Stomach smooth muscle (tissue), 2 donors: Measurements from ENCODE around the gene KCNH8.
A peak's percentile ranks its signal among the peaks of the same experiment; 100 is the strongest.
"Not testable (repeated sequence)": the region's sequence is repeated elsewhere in the genome, so short reads cannot be mapped to it uniquely, and the experiment has no call there.

Experiments used
- H3K27ac ChIP-seq: one replicate; pipeline ENCODE4 v1.7.0; 2013; ENCODE audit warnings: mild to moderate bottlenecking, low read length, inconsistent platforms
- H3K27me3 ChIP-seq, 2 donors: one replicate each; pipeline ENCODE4 v1.7.0; 2013; ENCODE audit warnings: low read length in 2 of 2; ENCODE audit not compliant: insufficient read depth in 2 of 2, control insufficient read depth in 1 of 2
- H3K36me3 ChIP-seq, 2 donors: one replicate each; pipeline ENCODE4 v1.7.0; 2013; ENCODE audit warnings: low read length in 2 of 2; ENCODE audit not compliant: control insufficient read depth in 2 of 2, insufficient read depth in 2 of 2
- H3K4me1 ChIP-seq: one replicate; pipeline ENCODE4 v1.7.0; 2013; ENCODE audit warnings: low read length; ENCODE audit not compliant: control insufficient read depth, insufficient read depth
- H3K4me3 ChIP-seq, 2 donors: one replicate each; pipeline ENCODE4 v1.7.0; 2013; ENCODE audit warnings: low read length in 2 of 2
- H3K9ac ChIP-seq, 2 donors: one replicate each; pipeline ENCODE4 v1.7.0; 2013; ENCODE audit warnings: low read length in 2 of 2, mild to moderate bottlenecking in 1 of 2
- H3K9me3 ChIP-seq, 2 donors: one replicate each; pipeline ENCODE4 v1.7.0; 2013; ENCODE audit warnings: low read length in 2 of 2; ENCODE audit not compliant: control insufficient read depth in 2 of 2
- donor health status: healthy.
- donor health status: Pancreatic carcinoma.

KCNH8 gene

DNA sequence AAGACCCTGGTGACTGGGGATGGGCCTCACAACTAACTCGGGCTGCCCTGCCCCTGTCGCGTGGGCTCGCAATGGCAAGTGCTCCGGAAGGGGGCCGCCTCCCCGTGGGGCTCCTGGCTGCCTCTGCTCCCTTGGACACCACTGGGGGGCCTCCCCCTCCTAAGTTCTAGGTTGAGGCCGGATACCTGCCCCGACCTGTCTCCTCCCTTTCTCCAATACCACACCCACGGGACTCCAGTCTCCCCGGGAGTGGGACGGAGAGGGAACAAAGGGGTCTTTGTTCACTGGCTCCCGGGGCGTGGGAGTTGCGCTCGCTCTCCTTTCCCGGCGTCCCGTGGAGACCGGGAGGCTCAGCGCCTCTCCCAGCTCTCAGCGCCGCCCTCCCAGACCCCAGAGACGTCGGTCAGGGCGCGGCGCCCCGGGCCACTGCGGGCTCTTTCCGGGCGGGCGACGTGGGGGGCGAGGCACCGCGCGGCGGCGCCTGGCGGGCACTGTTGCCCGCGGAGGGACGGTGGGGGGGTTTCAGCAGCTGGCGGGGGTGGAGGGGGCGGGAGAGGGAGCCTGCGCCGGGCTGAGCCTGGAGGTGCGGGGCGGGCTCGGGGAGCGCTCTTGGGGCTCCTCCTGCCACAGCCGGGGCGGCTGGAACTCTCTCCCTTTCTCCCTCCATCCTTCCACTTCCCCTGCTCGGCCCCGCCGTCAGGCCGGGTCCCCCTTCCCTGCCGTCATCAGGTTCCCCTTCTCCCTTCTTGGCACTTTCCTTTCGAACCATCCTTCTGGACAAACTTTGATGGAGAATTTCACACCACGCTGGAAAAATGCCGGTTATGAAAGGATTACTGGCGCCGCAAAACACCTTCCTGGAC is at the start of gene KCNH8:
Gene KCNH8 (plus strand): TSS at position 606 of the 863 bp plus-strand sequence. CDS start 210 bp downstream, at position 816.
- no peak within 1 kb of the TSS for H3K27ac ChIP-seq
- no peaks in the 10 kb centered on the region for H3K9me3 ChIP-seq
- H3K27me3 ChIP-seq: peaks cover 6 to 8% of the 10 kb centered on the region in 2 donors
- H3K36me3 ChIP-seq: no peaks in the 10 kb centered on the region
- H3K4me1 ChIP-seq: peaks cover 7% of the 10 kb centered on the region
- H3K4me3 ChIP-seq: peak within 1 kb of the TSS; percentile 84 to 85
- peak within 1 kb of the TSS; percentile 48 to 67 for H3K9ac ChIP-seq

DNA sequence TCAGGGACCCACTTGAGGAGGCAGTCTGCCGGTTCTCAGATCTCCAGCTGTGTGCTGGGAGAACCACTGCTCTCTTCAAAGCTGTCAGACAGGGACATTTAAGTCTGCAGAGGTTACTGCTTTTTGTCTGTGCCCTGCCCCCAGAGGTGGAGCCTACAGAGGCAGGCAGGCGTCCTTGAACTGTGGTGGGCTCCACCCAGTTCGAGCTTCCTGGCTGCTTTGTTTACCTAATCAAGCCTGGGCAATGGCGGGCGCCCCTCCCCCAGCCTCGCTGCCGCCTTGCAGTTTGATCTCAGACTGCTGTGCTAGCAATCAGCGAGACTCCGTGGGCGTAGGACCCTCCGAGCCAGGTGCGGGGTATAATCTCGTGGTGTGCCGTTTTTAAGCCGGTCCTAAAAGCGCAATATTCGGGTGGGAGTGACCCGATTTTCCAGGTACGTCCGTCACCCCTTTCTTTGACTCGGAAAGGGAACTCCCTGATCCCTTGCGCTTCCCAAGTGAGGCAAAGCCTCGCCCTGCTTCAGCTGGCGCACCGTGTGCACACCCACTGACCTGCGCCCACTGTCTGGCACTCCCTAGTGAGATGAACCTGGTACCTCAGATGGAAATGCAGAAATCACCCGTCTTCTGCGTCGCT is 45.5 kb upstream of the KCNH8 start:
- not testable (repeated sequence) for H3K9ac ChIP-seq, H3K4me1 ChIP-seq, H3K27ac ChIP-seq, H3K4me3 ChIP-seq, H3K27me3 ChIP-seq, H3K9me3 ChIP-seq, H3K36me3 ChIP-seq

DNA sequence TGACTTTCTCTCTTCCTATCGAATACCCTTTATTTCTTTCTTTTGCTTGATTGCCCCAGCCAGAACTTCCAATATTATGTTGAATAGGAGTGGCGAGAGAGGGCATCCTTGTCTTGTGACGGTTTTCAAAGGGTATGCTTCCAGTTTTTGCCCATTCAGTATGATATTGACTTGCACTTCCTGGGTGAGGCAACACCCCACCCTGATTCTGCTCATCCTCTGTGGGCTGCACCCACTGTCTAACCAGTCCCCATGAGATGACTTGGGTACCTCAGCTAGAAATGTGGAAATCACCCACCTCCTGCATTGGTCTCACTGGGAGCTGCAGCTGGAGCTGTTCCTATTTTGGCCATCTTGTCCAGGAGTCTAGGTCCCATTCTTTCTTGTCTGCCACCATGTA is 44.8 kb upstream of the KCNH8 start:
- no peak overlapping the region for H3K27ac ChIP-seq
- H3K27me3 ChIP-seq: no peaks in the 10 kb centered on the region
- H3K36me3 ChIP-seq: no peaks in the 10 kb centered on the region
- H3K9ac ChIP-seq: no peak overlapping the region
- H3K4me3 ChIP-seq: no peak overlapping the region
- no peaks in the 10 kb centered on the region for H3K9me3 ChIP-seq
- H3K4me1 ChIP-seq: no peaks in the 10 kb centered on the region

DNA sequence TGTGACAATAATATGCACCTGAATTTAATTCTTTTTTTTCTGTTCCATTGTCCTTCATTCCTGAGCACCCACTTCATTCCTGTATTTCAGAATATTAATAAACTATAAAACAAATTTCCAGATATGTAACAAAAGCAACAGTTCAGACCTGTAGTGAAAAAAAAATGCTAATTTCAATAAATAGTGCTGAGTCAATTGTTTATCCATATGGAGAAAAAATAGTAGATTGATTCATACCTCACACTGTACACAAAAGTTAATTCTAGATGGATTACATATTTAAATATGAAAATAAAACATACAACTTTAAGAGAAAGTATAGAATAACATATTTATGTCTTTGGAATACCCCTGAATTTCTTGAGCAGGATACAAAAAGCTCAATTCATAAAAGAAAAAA is 43.9 kb upstream of the KCNH8 start:
- no peak overlapping the region for H3K27ac ChIP-seq
- no peaks in the 10 kb centered on the region for H3K36me3 ChIP-seq
- no peaks in the 10 kb centered on the region for H3K27me3 ChIP-seq
- H3K9ac ChIP-seq: no peak overlapping the region
- H3K4me1 ChIP-seq: no peaks in the 10 kb centered on the region
- H3K4me3 ChIP-seq: no peak overlapping the region
- no peaks in the 10 kb centered on the region for H3K9me3 ChIP-seq

DNA sequence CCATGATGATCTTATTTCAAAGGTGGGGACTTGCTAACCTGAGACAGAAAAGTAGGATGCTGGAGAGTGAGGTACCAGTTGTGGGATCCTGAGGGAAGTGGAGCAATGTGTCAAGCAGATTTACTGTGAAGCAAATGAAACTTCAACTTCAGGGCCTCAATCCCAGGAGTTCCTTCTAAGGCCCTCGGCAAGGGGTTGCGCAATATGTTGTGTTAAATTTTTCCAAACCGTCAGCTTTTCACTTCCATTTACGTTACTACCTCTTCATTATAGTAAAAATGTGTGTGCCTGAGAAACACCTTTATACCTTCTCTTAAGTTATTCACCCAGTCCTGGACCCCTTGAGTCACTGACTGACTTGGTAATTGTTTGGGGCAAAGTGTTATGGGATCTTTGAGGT is 42.5 kb upstream of the KCNH8 start:
- no peak overlapping the region for H3K4me3 ChIP-seq
- no peak overlapping the region for H3K27ac ChIP-seq
- H3K27me3 ChIP-seq: no peaks in the 10 kb centered on the region
- H3K4me1 ChIP-seq: no peaks in the 10 kb centered on the region
- H3K9me3 ChIP-seq: no peaks in the 10 kb centered on the region
- no peaks in the 10 kb centered on the region for H3K36me3 ChIP-seq
- H3K9ac ChIP-seq: no peak overlapping the region

DNA sequence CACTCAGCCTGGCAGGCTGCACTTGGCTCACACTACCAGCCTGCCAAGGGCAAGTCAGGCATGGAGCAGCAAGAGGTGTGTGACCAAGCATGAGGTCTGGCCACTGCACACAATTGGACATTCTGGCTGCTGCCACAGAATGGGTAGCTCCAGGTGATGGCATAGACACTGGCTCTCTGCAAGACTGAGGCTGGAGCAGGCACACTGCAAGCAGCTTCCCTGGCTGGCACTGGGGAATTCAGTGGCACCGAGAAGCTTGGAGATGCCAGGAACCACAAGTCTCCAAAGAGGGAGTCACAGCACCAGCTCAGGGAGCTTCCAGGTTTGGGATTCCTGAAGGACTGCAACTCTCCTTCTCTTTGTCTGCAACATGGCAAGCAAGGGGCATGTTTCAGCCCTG is 42.0 kb upstream of the KCNH8 start:
- Histone ChIP-seq H3K36me3 (no peaks in the 10 kb centered on the region), H3K9ac (no peak overlapping the region), H3K27ac (no peak overlapping the region), H3K9me3 (no peaks in the 10 kb centered on the region), H3K4me1 (no peaks in the 10 kb centered on the region), H3K27me3 (no peaks in the 10 kb centered on the region), H3K4me3 (no peak overlapping the region)

DNA sequence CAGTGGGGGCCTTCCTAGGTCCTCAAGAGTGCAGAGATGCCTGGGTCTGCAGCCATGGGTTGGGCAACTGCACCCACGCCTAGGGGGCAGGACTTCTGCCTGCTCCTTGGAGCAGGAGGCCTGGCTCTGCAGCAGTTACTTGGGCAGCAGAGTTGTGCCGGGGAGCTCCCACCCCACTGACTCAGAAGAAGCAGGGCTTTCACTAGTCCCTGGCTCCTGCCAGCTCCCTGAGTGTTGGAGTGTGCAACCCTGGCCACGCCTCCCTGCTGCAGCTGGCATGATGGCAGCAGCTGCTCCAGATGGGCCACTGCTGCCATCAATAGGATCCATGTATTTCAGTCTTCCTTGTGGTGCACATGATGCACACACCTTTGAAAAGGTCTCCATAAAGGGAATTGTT is 40.6 kb upstream of the KCNH8 start:
- no peaks in the 10 kb centered on the region for H3K27me3 ChIP-seq
- H3K4me3 ChIP-seq: no peak overlapping the region

DNA sequence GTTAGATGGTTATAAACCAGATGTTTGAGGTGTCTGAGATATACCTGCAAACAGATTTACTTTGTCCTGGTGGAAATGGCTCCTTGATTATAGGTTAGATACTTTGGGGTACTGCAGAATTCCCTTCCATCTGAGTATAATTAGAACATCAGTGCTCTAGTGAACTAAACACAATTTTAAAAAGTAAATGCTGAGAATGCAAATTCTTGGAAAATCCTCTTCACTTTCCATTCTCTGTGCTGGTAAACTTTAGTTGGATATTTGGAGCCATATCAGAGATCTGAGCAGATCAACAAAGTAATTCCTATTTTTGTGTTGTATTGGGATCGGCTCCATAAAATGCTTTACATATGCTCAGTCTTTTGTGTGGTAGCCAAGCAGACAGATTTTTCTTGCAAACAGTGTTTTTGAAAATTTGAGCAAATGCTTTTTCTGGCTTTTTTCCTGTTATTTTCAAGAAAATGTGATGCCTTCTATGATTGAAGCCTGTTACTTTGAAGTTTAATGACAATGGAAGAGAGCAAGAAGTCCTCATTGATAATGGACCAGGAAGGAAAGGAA is 37.9 kb upstream of the KCNH8 start:
- no peaks in the 10 kb centered on the region for H3K9me3 ChIP-seq
- no peaks in the 10 kb centered on the region for H3K4me1 ChIP-seq

More for the DNA sequence above, 40.6 kb upstream of the KCNH8 start:
- H3K36me3 ChIP-seq: no peaks in the 10 kb centered on the region
- H3K9ac ChIP-seq: no peak overlapping the region
- no peaks in the 10 kb centered on the region for H3K9me3 ChIP-seq
- no peak overlapping the region for H3K27ac ChIP-seq
- no peaks in the 10 kb centered on the region for H3K4me1 ChIP-seq

DNA sequence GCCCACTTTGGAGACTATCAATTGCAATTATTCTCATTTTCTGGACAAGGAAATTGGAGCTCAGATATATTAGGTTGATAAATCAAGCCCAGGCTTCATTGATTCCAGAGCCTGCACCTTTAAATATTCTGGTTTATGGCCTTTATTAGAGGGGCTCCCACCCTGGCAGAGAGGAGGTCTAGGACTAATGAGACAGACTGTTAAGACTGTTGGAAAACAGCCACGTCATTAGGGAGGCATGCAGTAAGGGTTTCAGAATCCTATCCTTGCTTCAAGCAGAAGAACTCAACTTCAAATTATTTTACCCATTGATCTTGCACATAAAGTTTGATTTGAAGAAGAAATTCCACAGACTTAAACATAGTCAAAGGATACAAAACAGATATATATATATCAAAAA is 33.8 kb upstream of the KCNH8 start:
- Histone ChIP-seq H3K27ac (no peak overlapping the region), H3K4me1 (no peaks in the 10 kb centered on the region), H3K4me3 (no peak overlapping the region), H3K9ac (no peak overlapping the region), H3K27me3 (no peaks in the 10 kb centered on the region), H3K9me3 (peaks cover 0 to 3% of the 10 kb centered on the region in 2 donors), H3K36me3 (no peaks in the 10 kb centered on the region)

More for the DNA sequence above, 37.9 kb upstream of the KCNH8 start:
- no peaks in the 10 kb centered on the region for H3K36me3 ChIP-seq
- H3K27me3 ChIP-seq: no peaks in the 10 kb centered on the region
- H3K4me3 ChIP-seq: no peak overlapping the region
- no peak overlapping the region for H3K9ac ChIP-seq
- no peak overlapping the region for H3K27ac ChIP-seq

DNA sequence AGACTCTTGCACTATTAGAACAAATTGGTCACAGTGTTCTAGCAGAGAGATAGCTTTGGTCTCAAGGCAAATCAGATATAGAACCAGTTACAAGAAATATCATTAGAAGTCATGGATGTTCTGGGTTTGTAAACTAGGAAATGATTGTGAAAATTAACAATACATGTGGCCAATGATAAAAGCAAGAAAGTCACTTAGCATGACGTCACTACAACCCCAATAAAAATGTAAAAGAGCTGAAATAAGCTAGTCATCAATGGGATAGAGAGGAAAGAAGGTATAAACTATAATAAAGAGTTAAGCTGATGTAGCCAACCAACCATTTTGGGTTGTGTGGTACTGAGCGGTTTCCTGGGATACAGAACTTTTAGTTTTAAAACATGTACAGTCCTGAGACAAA is 32.1 kb upstream of the KCNH8 start:
- peaks cover 0 to 3% of the 10 kb centered on the region in 2 donors for H3K9me3 ChIP-seq
- no peaks in the 10 kb centered on the region for H3K27me3 ChIP-seq
- H3K27ac ChIP-seq: no peak overlapping the region
- H3K9ac ChIP-seq: no peak overlapping the region
- no peaks in the 10 kb centered on the region for H3K36me3 ChIP-seq
- no peak overlapping the region for H3K4me3 ChIP-seq
- no peaks in the 10 kb centered on the region for H3K4me1 ChIP-seq

DNA sequence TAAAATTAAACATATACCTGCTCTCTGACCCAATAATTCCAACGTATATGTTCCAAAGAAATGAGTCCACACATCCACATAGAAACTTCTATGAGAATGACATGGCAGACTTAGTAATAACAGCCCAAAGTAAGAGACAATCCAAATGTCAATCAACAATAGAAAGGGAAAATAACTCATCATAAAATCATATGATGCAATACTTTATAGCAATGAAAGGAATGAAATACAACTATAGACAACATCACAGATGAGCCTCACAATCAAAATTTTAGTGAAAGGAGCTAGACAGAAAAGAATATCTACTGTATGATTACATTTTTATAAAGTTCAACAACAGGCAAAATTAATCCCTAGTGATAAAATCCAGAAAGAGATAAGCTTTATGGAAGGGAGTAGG is 23.6 kb upstream of the KCNH8 start:
- Histone ChIP-seq H3K4me1 (no peaks in the 10 kb centered on the region), H3K36me3 (no peaks in the 10 kb centered on the region), H3K9ac (no peak overlapping the region), H3K4me3 (no peak overlapping the region), H3K9me3 (no peaks in the 10 kb centered on the region), H3K27me3 (no peaks in the 10 kb centered on the region), H3K27ac (no peak overlapping the region)
